Measurements from ENCODE around the gene TUBA1B.

TUBA1B gene

DNA sequence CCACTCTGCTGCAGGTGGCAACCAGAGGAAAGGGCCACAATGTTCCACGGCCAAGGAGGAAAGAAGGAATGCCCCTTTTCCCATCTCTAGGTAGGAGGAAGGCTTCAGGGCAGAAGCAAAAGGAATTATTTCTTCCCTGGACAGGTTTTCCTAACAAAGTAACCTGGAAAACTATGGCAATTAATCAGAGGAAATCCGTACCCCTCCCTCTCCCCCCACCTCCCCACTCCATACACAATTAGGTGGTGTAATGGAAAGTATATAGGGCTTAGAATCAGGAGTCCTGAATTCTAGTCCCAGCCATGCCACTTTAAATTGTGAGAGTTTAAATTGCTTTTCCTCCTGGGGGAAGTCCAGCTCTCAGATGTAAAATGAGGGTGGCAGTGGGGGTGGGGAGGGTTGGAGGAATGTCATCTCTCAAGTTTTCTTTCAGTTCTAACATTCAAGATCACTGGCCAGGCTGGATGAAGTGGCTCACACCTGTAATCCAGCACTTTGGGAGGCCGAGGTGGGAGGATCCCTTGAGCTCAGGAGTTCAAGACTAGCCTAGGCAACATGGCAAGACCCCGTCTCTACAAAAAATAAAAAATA lies 38.3 kb downstream of the TUBA1B start:
- TF ChIP-seq ZNF341 (tag by site-specific recombination; IDR thresholded peaks at IDR 0.05; ENCODE audit: low read depth), result peak; percentile 73
- TF ChIP-seq, protein P1, sequence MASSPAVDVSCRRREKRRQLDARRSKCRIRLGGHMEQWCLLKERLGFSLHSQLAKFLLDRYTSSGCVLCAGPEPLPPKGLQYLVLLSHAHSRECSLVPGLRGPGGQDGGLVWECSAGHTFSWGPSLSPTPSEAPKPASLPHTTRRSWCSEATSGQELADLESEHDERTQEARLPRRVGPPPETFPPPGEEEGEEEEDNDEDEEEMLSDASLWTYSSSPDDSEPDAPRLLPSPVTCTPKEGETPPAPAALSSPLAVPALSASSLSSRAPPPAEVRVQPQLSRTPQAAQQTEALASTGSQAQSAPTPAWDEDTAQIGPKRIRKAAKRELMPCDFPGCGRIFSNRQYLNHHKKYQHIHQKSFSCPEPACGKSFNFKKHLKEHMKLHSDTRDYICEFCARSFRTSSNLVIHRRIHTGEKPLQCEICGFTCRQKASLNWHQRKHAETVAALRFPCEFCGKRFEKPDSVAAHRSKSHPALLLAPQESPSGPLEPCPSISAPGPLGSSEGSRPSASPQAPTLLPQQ (tag by site-specific recombination; IDR thresholded peaks at IDR 0.05), result no peak
- Histone ChIP-seq H3K9me3 (ENCODE audit: control insufficient read depth, insufficient read depth, low read depth, low read length) (no peaks in the 10 kb centered on the region), H3K4me1 (ENCODE audit: control insufficient read depth, insufficient read depth, low read length) (no peaks in the 10 kb centered on the region), H3K36me3 (ENCODE audit: control insufficient read depth in 2 of 2, insufficient read depth in 1 of 2, low read length in 2 of 2) (peaks cover 3 to 26% of the 10 kb centered on the region in 2 experiments; a peak in 1 of 3 replicates), H3K4me3 (ENCODE audit: low read depth, low read length) (no peak overlapping the region), H3K27ac (ENCODE audit: extremely low read depth, low read depth, low read length) (no peak overlapping the region)
- ChIA-PET CTCF (interaction anchor here (0.6 to 5.0 kb wide), 23 partner anchors 8 to 597 kb away, joined by 3 to 74 read pairs (median 4); partner anchors contain the start of genes LMBR1L and RHEBL1), POLR2A (interaction anchor here (0.5 to 4.8 kb wide), 7 partner anchors 15 to 421 kb away, joined by 3 to 28 read pairs (median 4); partner anchors contain the start of genes LMBR1L, RHEBL1 and TUBA1B)

DNA sequence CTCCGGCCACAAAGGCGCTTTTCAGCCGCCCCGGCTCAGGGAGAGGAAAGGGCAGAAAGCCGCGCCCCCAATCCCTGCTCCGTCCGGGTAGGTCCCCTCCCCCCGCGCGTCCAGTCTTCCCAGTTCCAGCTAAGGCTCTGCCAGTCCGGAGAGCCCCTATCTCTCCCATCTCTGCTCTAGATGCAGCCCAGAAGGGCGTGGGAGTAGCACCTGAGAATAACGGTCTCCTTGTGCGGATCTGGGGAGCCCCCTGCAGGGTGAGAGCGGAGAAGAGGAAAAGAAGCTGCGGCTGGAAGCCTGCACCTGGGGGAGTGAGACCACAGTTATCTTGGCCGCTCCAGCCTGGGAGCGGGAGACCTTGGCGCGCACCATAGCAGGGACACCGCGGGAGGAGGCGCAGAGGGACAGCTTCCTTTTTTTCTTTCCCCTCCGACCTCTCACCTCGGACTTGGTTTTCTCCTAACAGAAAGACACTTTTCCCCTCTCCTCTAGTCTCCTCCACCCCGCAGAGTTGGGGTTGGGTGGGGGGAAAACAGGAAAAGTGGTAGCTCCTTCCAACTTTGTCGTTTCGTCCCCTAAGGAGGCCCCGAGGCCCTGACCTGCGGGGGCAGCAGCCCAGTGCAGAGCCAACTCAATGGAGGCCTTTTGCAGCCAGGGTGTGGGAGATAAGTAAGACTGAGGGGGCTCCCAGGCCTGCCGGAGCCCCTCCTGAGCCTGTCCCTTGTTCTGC lies 38.9 kb downstream of the TUBA1B start:
- peaks cover 3 to 19% of the 10 kb centered on the region in 2 experiments; a peak in 1 of 3 replicates for H3K36me3 ChIP-seq (ENCODE audit: control insufficient read depth in 2 of 2, insufficient read depth in 1 of 2, low read length in 2 of 2)
- ChIA-PET POLR2A (interaction anchor here (0.7 to 4.8 kb wide), 8 partner anchors 15 to 39 kb away, joined by 3 to 28 read pairs (median 4); partner anchors contain the start of genes LMBR1L, RHEBL1 and TUBA1B), CTCF (interaction anchor here (0.6 to 5.0 kb wide), 27 partner anchors 9 to 597 kb away, joined by 3 to 74 read pairs (median 4); partner anchors contain the start of genes LMBR1L and RHEBL1)
- H3K4me3 ChIP-seq (ENCODE audit: low read depth, low read length), result peak overlapping the region; percentile 26
- no peaks in the 10 kb centered on the region for H3K4me1 ChIP-seq (ENCODE audit: control insufficient read depth, insufficient read depth, low read length)
- H3K27ac ChIP-seq (ENCODE audit: extremely low read depth, low read depth, low read length), result no peak overlapping the region
- H3K9me3 ChIP-seq (ENCODE audit: control insufficient read depth, insufficient read depth, low read depth, low read length), result no peaks in the 10 kb centered on the region
- TF ChIP-seq ZNF394 (tag by site-specific recombination; IDR thresholded peaks at IDR 0.05; ENCODE audit: borderline replicate concordance) (peak; percentile 59; the same call in 1 of the 2 replicates), HOXA7 (CRISPR knock-in tag; IDR thresholded peaks at IDR 0.05; ENCODE audit: borderline replicate concordance) (no peak), ZFHX2 (tag by site-specific recombination; conservative IDR thresholded peaks at IDR 0.05) (peak; percentile 63), ZNF341 (tag by site-specific recombination; IDR thresholded peaks at IDR 0.05; ENCODE audit: low read depth) (peak; percentile 84), OVOL3 (tag by site-specific recombination; IDR thresholded peaks at IDR 0.05) (peak; percentile 74; the same call in 1 of the 2 replicates), EGR2 (tag by site-specific recombination; IDR thresholded peaks at IDR 0.05; ENCODE audit: low read depth) (peak; percentile 45; the same call in 1 of the 2 replicates), ZNF138 (tag by site-specific recombination; IDR thresholded peaks at IDR 0.05; ENCODE audit: borderline replicate concordance) (no peak), ZXDB (tag by site-specific recombination; IDR thresholded peaks at IDR 0.05) (no peak), ZNF133 (tag by site-specific recombination; IDR thresholded peaks at IDR 0.05) (no peak), ZEB2 (tag by site-specific recombination; IDR thresholded peaks at IDR 0.05) (no peak), ZNF658 (tag by site-specific recombination; IDR thresholded peaks at IDR 0.05) (no peak), ZBTB8A (tag by site-specific recombination; IDR thresholded peaks at IDR 0.05) (peak; percentile 61), ZNF391 (tag by site-specific recombination; IDR thresholded peaks at IDR 0.05; ENCODE audit: borderline replicate concordance, low read depth) (no peak), ZNF521 (tag by site-specific recombination; IDR thresholded peaks at IDR 0.05) (no peak)
- TF ChIP-seq, protein P2, sequence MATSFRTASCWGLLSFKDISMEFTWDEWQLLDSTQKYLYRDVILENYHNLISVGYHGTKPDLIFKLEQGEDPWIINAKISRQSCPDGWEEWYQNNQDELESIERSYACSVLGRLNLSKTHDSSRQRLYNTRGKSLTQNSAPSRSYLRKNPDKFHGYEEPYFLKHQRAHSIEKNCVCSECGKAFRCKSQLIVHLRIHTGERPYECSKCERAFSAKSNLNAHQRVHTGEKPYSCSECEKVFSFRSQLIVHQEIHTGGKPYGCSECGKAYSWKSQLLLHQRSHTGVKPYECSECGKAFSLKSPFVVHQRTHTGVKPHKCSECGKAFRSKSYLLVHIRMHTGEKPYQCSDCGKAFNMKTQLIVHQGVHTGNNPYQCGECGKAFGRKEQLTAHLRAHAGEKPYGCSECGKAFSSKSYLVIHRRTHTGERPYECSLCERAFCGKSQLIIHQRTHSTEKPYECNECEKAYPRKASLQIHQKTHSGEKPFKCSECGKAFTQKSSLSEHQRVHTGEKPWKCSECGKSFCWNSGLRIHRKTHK (tag by site-specific recombination; IDR thresholded peaks at IDR 0.05), result no peak
- TF ChIP-seq, protein P3, sequence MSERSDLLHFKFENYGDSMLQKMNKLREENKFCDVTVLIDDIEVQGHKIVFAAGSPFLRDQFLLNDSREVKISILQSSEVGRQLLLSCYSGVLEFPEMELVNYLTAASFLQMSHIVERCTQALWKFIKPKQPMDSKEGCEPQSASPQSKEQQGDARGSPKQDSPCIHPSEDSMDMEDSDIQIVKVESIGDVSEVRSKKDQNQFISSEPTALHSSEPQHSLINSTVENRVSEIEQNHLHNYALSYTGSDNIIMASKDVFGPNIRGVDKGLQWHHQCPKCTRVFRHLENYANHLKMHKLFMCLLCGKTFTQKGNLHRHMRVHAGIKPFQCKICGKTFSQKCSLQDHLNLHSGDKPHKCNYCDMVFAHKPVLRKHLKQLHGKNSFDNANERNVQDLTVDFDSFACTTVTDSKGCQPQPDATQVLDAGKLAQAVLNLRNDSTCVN (tag by site-specific recombination; optimal IDR thresholded peaks at IDR 0.05), result peak; percentile 22
- TF ChIP-seq, protein P4, sequence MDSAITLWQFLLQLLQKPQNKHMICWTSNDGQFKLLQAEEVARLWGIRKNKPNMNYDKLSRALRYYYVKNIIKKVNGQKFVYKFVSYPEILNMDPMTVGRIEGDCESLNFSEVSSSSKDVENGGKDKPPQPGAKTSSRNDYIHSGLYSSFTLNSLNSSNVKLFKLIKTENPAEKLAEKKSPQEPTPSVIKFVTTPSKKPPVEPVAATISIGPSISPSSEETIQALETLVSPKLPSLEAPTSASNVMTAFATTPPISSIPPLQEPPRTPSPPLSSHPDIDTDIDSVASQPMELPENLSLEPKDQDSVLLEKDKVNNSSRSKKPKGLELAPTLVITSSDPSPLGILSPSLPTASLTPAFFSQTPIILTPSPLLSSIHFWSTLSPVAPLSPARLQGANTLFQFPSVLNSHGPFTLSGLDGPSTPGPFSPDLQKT (IDR thresholded peaks at IDR 0.05; ENCODE audit: borderline replicate concordance, low read depth, low read length), result no peak
- TF ChIP-seq, protein P5, sequence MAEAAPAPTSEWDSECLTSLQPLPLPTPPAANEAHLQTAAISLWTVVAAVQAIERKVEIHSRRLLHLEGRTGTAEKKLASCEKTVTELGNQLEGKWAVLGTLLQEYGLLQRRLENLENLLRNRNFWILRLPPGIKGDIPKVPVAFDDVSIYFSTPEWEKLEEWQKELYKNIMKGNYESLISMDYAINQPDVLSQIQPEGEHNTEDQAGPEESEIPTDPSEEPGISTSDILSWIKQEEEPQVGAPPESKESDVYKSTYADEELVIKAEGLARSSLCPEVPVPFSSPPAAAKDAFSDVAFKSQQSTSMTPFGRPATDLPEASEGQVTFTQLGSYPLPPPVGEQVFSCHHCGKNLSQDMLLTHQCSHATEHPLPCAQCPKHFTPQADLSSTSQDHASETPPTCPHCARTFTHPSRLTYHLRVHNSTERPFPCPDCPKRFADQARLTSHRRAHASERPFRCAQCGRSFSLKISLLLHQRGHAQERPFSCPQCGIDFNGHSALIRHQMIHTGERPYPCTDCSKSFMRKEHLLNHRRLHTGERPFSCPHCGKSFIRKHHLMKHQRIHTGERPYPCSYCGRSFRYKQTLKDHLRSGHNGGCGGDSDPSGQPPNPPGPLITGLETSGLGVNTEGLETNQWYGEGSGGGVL (tag by site-specific recombination; IDR thresholded peaks at IDR 0.05), result peak; percentile 61
